VCaP (cell line): ENCODE measurements around the gene SMAD6.

Experiments
- H3K27ac ChIP-seq: fragments of 450-650 bp; 2 replicates; pipeline ENCODE4 v1.5.1; 2017
- TF ChIP-seq, protein P1 (sequence below): fragments of 450-650 bp; conservative IDR thresholded peaks from 2 replicates; pipeline ENCODE4 v1.5.1; 2017; ENCODE audit warnings: mild to moderate bottlenecking, moderate library complexity

The SMAD6 gene

DNA sequence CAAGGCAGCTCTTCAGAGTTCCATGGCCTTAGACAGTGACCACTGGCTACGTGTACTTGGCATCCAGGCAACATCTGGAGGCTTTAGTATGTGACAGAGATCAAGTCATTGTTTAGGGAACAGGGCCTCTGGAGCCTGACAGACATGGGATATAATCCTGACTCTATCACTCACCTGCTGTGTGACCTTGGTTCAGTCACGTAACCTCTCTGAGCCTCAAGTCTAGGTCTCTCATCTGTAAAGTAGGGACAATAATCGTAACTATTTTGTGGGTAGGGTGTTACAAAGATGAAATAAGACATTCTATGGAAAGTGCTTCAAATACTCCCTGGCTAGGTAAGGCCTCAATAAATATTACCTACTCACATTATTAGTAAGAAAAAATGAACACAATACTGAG is 114.2 kb downstream of the SMAD6 start:
- no peak overlapping the region for H3K27ac ChIP-seq
- TF ChIP-seq, protein P1, sequence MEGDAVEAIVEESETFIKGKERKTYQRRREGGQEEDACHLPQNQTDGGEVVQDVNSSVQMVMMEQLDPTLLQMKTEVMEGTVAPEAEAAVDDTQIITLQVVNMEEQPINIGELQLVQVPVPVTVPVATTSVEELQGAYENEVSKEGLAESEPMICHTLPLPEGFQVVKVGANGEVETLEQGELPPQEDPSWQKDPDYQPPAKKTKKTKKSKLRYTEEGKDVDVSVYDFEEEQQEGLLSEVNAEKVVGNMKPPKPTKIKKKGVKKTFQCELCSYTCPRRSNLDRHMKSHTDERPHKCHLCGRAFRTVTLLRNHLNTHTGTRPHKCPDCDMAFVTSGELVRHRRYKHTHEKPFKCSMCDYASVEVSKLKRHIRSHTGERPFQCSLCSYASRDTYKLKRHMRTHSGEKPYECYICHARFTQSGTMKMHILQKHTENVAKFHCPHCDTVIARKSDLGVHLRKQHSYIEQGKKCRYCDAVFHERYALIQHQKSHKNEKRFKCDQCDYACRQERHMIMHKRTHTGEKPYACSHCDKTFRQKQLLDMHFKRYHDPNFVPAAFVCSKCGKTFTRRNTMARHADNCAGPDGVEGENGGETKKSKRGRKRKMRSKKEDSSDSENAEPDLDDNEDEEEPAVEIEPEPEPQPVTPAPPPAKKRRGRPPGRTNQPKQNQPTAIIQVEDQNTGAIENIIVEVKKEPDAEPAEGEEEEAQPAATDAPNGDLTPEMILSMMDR: no peak

DNA sequence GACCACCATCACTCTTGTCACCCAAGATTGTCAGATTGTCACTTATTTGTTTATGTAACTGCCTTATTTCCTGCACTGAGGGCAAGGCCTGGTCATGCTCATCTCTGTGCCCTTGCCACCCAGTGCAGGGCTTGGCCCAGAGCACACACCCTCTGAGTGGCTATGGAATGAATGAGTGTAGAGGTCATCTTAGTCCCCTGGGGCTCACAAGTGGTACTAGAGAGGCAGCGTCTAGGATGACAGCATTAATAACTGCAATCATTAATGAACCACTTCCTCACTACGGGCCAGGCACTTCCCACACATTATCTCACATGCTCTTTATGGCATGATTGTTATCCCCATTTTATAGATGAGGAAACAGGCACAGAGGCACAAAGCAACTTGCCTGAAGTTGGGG is 117.0 kb downstream of the SMAD6 start:
- TF ChIP-seq, protein P1: no peak
- H3K27ac ChIP-seq: no peak overlapping the region

DNA sequence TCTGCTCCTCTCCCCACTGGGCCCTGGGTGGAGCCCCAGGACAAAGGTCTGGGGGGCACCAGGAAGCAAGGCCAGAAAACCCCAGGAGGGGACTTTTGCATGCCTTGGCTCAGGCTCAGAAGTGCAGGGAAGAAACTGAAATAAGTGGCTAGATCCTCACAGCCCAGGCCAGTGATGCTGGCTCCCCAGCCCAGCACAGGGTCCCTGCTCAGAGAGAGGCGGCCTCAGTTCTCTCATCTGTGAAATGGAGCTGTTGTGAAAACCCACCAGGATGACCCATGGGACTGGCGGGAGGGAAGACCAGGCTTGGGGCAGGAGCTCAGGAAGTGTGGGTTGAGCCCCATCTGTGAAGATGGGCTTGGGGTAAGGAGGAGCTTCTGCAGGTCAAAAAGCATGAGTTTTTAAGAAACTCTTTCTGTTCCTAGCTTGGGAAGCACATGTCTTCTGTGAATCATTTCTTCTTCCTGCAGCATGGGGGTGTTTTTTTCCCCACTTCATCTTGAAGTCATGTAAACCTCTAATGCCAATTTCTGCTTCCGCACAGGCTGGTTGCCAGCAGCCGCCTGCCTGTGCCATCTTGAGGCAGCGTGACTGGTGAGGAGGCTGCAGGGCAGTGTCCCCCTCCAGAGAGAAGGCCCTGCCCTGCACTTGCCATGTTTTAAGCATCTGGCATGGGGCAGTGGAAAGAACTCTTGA is 118.6 kb downstream of the SMAD6 start:
- TF ChIP-seq, protein P1: no peak

DNA sequence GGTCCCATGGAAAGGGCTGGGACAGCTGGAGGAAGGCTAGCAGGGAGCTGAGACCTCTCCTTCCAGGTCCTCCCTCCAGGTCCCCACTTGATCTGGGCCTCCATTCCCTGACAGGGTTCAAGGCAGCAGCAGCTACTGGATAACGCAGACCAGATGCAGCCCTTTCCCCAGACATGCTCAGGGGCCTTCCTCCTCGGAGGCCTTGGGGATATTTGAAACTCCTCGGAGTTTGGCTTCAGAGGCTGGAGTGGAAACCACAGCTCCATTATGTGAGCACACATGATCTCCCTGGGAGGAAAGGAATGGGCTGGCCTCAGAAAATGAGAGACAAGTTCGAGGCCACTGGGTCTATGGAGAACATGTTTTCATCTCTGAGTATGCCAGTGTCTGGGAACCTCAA is 119.3 kb downstream of the SMAD6 start:
- H3K27ac ChIP-seq: no peak overlapping the region
- TF ChIP-seq, protein P1: no peak

More for the DNA sequence above, 118.6 kb downstream of the SMAD6 start:
- H3K27ac ChIP-seq: no peak overlapping the region

DNA sequence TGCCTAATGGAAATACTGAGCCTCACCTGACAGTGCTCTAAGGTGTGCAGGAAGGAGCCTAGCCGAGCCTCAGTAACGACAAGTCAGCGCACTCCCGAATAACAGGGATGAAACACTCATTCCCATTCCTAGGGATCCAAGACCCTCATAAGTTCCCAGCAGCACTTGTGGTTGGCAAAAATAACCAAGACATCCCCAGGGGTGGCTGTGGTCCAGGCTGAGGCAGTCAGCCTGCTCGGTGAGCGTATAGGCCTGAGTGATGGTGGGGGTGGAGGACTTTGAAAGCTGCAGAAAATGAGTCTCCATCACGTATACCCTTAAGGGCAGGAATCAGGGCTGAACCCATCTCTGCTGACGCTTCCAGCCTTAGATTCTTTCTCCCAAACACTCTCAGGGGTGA is 120.1 kb downstream of the SMAD6 start:
- TF ChIP-seq, protein P1: no peak
- H3K27ac ChIP-seq: no peak overlapping the region

DNA sequence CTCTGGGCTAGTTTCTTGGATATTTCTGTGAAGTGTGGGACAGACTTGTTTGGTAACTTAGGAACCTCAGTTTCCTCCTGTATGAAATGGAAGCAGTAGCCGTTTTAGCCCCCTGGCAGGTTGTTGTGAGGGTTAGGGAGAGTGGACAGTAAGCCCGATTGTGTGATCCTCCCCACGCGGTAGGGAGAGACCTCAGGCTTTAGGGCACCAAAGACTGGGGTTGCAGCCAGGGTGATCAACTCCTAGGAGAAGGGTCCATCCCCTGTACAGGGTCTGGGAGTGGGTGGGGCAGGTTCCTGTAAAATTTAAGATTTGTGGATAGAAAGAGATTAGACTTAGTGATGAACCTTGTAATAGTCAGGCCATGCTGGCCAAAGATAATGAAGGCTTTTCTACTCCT is 120.5 kb downstream of the SMAD6 start:
- no peak overlapping the region for H3K27ac ChIP-seq
- TF ChIP-seq, protein P1: no peak

DNA sequence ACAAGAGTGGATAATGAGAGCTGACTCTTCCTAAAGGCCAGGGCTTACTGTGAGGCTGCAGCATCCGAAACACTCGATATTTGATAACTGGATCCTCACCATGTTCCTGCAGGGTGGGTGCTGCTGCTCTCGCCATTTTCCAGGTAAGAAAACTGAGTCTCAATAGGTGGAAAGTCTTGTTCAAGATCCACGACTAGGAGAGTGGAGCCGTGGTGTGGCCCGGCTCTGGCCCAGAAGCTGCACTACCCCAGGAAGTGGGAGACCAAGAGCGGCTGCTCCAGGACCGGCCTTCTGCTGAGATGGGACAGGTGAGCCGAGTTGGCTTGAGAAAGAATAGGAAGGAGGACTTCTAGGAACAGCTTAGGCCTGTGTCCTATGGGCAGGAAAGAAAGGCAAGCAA is 121.6 kb downstream of the SMAD6 start:
- TF ChIP-seq, protein P1: no peak
- no peak overlapping the region for H3K27ac ChIP-seq
